Measurements from ENCODE around the gene CAVIN2.

- TF ChIP-seq CTCF (IDR thresholded peaks at IDR 0.05; ENCODE audit: insufficient read depth, low read length, poor library complexity, severe bottlenecking) (no peak), EZH2phosphoT487 (conservative IDR thresholded peaks at IDR 0.05; ENCODE audit: low read length) (no peak)
Measured at GRCh38 chr2:191844706-191845105, 2.2 kb downstream of the CAVIN2 start.

Data from SU-DHL-6 (cell line).